ENCODE measurements around the gene OR2AG1.

DNA sequence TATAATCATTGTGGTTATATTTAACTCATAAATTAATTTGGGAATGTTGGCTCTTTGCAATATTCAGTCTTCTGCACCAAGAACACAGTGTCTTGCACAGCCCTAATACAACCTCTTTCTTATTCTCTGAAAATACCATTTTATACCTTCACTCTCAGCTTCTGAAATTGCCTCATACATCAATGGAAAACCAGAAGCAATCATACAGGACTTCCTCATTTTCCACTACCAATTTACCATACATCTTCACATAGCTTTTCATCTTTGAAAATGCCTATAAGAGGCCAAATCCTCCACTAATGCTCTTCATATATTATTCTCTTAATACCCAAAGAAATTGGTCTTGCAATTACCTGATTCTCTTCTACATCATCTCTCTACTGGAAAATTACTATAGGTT, 4.3 kb upstream of the OR2AG1 start:
- TF ChIP-seq CTCF (conservative IDR thresholded peaks at IDR 0.05 in 1 of 2, IDR thresholded peaks at IDR 0.05 in 1 of 2; ENCODE audit: low read depth in 1 of 2, low read length in 2 of 2) (no peak), EZH2 (IDR thresholded peaks at IDR 0.05; ENCODE audit: low read length, missing control alignments) (no peak)

All from fibroblast of lung (primary cell).